Right atrium auricular region (tissue), 2 donors: ENCODE results near the gene CLEC10A. TPM values are rescaled to one million over a fixed set of nuclear protein-coding genes. Genes with fewer than 3 reads are reported as not detected.

Experiments
- DNase-seq: peaks from one replicate; pipeline ENCODE4 v3.0.0-alpha.2; 2019; ENCODE audit warnings: low spot score
- H3K27ac ChIP-seq, 2 donors: fragments of 200-600 bp; sonication (generic); 1 replicate in 1 of 2; 2 replicates in 1 of 2; pipeline ENCODE4 v1.5.1; 2016 to 2019
- H3K27me3 ChIP-seq, 2 donors: fragments of 200-600 bp; sonication (generic); one replicate each; pipeline versions ENCODE4 v1.5.1 to v1.6.0; 2017 to 2019
- H3K36me3 ChIP-seq: fragments of 200-600 bp; sonication (generic); one replicate; pipeline ENCODE4 v1.5.1; 2016
- H3K4me1 ChIP-seq, 2 donors: fragments of 200-600 bp; sonication (generic); one replicate each; pipeline versions ENCODE4 v1.5.1 to v1.6.0; 2017 to 2019
- H3K4me3 ChIP-seq, 2 donors: fragments of 200-600 bp; sonication (generic); 1 replicate in 1 of 2; 2 replicates in 1 of 2; pipeline ENCODE4 v1.5.1; 2017 to 2019; ENCODE audit warnings: mild to moderate bottlenecking in 1 of 2, moderate library complexity in 1 of 2
- H3K9me3 ChIP-seq, 2 donors: fragments of 200-600 bp; sonication (generic); one replicate each; pipeline ENCODE4 v1.5.1; 2019
- CTCF ChIP-seq, 2 donors: fragments of 200-600 bp; sonication (generic); IDR thresholded peaks; one replicate each; pipeline ENCODE4 v1.5.1; 2019; ENCODE audit warnings: antibody characterized with exemption in 2 of 2
- total RNA-seq, 2 donors: library from RNA; depleted of rRNA; stranded (reverse); fragments of >200 nt; gene quantifications; one replicate each; pipeline ENCODE4 v1.1.0, GENCODE V29; 2016

CLEC10A gene
- total RNA-seq, 2 donors from 2014 or later = 1.4 to 3.6 TPM

- no peaks in the 10 kb centered on the region for H3K27me3 ChIP-seq
- TF ChIP-seq CTCF (IDR thresholded peaks at IDR 0.05) = no peak
Observed at GRCh38 chr17:7068268-7068667, 11.8 kb downstream of the CLEC10A start.

DNA sequence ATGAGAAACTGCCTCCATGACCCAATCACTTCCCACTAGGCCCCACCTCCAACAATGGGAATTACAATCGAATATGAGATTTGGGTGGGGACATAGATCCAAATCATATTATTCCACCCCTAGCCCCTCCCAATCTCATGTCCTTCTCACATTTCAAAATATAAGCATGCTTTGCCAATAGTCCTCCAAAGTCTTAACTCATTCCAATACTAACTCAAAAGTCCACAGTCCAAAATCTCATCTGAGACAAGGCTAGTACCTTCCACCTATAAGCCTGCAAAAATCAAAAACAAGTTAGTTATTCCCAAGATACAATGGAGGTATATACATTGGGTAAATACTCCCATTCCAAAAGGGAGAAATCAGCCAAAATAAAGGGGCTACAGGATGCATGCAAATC, 12.9 kb downstream of the CLEC10A start:
- Histone ChIP-seq H3K4me1 (no peaks in the 10 kb centered on the region), H3K4me3 (no peak overlapping the region), H3K27me3 (no peaks in the 10 kb centered on the region), H3K9me3 (peaks cover 7 to 19% of the 10 kb centered on the region in 2 donors), H3K36me3 (no peaks in the 10 kb centered on the region), H3K27ac (no peak overlapping the region)
- no peak for DNase-seq
- no peak for TF ChIP-seq CTCF (IDR thresholded peaks at IDR 0.05)

More at GRCh38 chr17:7068268-7068667, 11.8 kb downstream of the CLEC10A start:
- H3K4me1 ChIP-seq = no peaks in the 10 kb centered on the region
- H3K9me3 ChIP-seq = peaks cover 7 to 19% of the 10 kb centered on the region in 2 donors
- H3K36me3 ChIP-seq = no peaks in the 10 kb centered on the region
- H3K27ac ChIP-seq = no peak overlapping the region
- DNase-seq = no peak
- no peak overlapping the region for H3K4me3 ChIP-seq

GRCh38 chr17:7064261-7064660, 15.8 kb downstream of the CLEC10A start:
- Histone ChIP-seq H3K9me3 (peaks cover 7 to 18% of the 10 kb centered on the region in 2 donors), H3K4me1 (no peaks in the 10 kb centered on the region), H3K36me3 (no peaks in the 10 kb centered on the region), H3K27me3 (no peaks in the 10 kb centered on the region), H3K27ac (no peak overlapping the region), H3K4me3 (no peak overlapping the region)
- no peak for TF ChIP-seq CTCF (IDR thresholded peaks at IDR 0.05)
- no peak for DNase-seq

DNA sequence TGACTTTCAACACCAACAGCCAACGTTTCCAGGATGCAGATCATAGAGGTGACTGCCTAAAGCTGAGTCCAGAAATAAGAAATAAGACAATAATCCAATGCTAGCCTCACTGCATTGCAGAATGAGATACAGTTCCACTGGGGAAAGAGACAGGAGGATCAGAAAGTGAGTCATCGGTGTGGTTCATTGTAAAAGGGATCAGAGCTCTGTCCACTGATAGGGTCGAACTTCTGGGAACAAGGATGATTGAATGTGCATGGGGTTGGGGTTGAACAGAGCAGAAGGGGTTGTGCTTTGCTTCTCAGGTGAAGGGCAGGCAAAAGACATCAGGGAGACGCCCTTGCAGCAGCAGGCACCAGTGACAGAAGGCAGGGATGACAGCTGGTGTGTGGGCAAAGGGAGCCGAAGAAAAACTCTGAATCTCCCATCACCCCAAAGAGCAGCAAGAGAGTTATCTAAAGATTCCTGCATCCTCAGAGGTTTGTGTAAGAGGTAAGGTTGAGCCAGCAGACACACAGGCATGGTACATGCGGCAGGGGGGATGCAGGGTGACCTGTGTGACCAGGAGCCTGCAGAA, 16.4 kb downstream of the CLEC10A start:
- TF ChIP-seq CTCF (IDR thresholded peaks at IDR 0.05) = no peak
- H3K36me3 ChIP-seq = no peaks in the 10 kb centered on the region
- no peak overlapping the region for H3K27ac ChIP-seq
- H3K27me3 ChIP-seq = no peaks in the 10 kb centered on the region
- H3K4me3 ChIP-seq = no peak overlapping the region
- no peaks in the 10 kb centered on the region for H3K4me1 ChIP-seq
- H3K9me3 ChIP-seq = peaks cover 7 to 12% of the 10 kb centered on the region in 2 donors
- DNase-seq = no peak

DNA sequence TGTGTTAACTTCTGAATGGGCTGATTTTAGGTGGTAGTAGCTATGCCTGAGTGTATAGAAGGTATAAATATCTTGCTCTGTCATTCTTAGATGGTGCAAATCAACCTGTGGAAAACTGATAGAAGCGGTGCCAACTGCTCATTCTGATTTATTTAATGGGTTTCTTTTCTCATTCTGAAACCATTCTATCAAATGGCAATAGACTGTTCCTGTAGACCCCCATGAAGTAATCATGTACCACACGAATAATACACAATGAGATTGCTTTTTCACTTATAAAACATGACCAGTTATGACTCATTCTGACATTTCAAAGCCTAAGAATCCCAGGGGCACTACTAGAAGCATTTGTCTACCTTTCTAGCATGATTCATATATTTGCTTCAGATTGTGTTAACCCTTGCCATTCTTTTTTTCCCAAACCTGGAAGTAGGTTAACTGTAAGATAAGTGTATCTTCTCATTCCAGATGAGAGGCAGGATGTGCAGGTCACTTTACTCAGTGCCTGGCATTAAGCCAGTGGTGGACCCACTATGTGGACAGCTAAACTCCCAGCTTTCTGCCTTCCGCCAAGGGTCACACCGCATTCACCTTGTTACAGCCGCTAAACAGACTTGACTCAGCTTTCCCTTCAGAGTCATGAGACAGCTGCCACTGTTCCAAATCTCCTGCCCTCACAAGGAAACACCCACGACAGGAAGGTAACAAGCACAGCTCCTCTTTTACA, 19.7 kb downstream of the CLEC10A start:
- Histone ChIP-seq H3K27me3 (no peaks in the 10 kb centered on the region), H3K36me3 (no peaks in the 10 kb centered on the region), H3K27ac (no peak overlapping the region), H3K9me3 (no peaks in the 10 kb centered on the region), H3K4me1 (no peaks in the 10 kb centered on the region), H3K4me3 (no peak overlapping the region)
- no peak for TF ChIP-seq CTCF (IDR thresholded peaks at IDR 0.05)
- no peak for DNase-seq
